Renal cortical epithelial cell (primary cell): ENCODE data around the gene SH3RF3. TPM values are rescaled to one million over a fixed set of nuclear protein-coding genes. Genes with fewer than 3 reads are reported as not detected.

Experiments used
- DNase-seq: peaks from one replicate; pipeline ENCODE4 v3.0.0-alpha.2; 2011; ENCODE audit warnings: low read depth
- total RNA-seq: library from RNA; depleted of rRNA; stranded (reverse); fragments of >200 nt; gene quantifications from 2 replicates; pipeline ENCODE4 v1.2.3, GENCODE V29; 2014

SH3RF3 gene
- total RNA-seq, 1 donor from 2014 or later: 0.40 TPM

- no peak for DNase-seq
Measured at GRCh38 chr2:109497911-109498870, 369.2 kb downstream of the SH3RF3 start.

- DNase-seq: no peak
Measured at GRCh38 chr2:109498906-109499305, 369.9 kb downstream of the SH3RF3 start.

GRCh38 chr2:109499566-109499965 is 370.6 kb downstream of the SH3RF3 start:
- DNase-seq: no peak

DNA sequence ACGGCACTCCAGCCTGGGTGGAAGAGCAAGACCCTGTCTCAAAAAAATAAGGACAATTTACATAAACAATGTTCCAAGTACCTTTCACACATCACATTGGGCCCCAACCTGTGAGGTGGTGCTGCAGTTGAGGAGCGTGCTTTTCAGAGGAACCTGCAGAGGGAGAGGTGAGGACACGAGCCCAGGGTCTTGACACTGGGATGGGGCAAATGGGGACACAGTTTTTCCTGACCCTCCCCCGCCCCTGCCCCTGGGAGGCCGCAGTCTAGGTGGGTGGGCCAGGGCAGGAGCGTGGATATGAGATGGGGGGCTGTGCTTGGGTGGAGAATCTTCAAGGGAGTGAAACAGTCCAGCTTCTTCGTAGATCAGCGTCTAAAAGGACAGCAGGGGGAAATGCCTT is 371.9 kb downstream of the SH3RF3 start:
- no peak for DNase-seq

GRCh38 chr2:109501461-109501860 is 372.5 kb downstream of the SH3RF3 start:
- no peak for DNase-seq

DNA sequence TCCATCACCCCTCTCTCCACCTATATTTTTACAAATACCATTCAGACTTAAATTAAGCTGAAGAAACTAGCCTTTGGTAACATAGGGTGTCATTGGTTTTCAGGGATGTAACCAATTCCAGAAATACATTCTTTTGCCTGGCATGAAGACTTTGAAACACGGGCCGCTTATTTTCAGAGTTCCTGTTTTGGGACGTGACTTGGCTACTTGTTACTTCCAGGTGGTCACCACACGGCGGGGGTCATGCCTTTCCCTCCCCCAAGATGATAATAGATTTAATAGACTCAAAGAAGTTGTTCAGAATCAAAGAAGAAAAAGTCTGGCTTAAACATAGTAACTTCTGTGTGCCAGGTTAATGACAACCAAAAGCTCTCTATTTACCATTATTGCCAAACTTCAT is 374.2 kb downstream of the SH3RF3 start:
- DNase-seq: no peak

GRCh38 chr2:109507217-109507616 is 378.2 kb downstream of the SH3RF3 start:
- no peak for DNase-seq

DNA sequence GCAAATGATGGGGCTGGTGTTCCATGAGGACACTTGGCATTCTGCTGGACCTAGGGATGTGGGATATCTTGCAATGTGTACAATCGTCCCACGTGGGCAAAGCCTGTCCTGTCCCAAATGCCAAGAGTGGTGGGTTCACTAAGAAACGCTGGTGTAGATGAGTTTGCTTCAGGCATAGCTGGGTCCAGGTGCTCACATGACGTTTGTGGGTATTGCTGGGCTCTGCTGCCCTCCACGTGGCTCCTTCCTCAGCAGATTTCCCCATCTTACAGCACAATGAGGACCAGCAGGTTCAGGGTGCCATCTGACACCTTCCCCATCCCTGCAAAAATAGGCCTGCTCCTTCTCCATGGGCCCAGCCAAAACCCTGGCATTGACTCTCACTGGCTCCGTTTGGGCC is 378.8 kb downstream of the SH3RF3 start:
- DNase-seq: no peak

DNA sequence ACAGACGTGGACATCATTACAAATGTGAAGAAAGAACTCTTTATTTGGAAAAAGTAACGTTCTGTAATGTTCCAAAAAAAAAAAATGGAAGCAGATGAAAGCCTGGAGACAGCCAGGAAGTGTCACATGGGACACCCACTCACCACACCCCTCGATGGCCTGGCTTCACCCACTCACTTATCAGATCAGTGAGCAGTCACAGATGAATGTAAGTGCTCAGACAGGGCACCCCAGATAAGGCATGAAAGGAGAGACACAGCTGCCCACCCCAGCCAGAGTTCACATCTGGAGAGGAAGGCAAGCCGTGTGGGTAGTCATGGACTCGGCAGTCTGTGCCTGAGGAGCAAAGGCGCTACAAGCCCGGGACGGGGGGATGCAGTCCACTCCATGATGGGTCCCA is 379.6 kb downstream of the SH3RF3 start:
- DNase-seq: no peak

GRCh38 chr2:109510136-109511028 is 381.4 kb downstream of the SH3RF3 start:
- peak; percentile 59 for DNase-seq

DNA sequence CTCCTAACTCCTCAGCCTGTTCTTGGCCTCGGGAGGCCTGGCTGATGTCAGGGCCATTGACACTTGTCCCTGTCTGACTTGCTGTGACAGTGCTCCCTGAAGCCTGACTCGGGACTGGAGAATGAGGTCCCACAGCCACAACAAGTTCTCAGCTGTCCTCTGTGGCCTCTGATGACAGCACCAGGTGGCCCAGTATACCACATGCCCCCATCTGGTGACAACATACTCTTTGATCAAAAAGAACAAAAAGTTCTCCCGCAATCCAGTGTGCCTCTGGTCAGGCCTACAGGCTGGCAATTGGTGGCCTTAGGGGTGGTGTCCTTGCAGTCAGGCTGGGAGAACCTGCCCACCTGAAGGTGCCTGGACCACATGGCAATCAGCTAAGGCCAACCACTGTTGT is 382.2 kb downstream of the SH3RF3 start:
- DNase-seq: no peak

DNA sequence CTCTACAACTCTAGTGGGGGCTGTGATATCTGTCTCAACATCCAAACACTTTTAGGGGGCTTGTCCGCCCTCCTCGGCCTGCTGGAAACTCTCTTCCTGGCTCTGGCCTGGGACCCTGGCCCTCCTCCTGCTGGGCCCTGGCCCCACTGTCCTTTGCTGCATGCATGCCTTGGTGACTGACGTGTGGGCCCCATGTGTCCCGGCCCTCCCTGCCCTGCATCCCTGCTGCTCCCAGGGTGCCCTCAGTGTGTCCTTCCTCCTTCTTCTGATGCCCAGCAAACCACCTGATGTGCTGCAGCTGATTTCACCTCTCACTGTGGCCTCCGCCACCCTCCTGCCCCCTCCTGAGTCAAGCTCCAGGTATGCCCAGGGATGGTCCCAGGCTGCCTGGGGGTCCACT is 383.1 kb downstream of the SH3RF3 start:
- no peak for DNase-seq

GRCh38 chr2:109513230-109513629 is 384.2 kb downstream of the SH3RF3 start:
- no peak for DNase-seq

- peak; percentile 41 for DNase-seq
Measured at GRCh38 chr2:109513749-109514588, 385.0 kb downstream of the SH3RF3 start.

- no peak for DNase-seq
Measured at GRCh38 chr2:109514857-109515256, 385.9 kb downstream of the SH3RF3 start.

DNA sequence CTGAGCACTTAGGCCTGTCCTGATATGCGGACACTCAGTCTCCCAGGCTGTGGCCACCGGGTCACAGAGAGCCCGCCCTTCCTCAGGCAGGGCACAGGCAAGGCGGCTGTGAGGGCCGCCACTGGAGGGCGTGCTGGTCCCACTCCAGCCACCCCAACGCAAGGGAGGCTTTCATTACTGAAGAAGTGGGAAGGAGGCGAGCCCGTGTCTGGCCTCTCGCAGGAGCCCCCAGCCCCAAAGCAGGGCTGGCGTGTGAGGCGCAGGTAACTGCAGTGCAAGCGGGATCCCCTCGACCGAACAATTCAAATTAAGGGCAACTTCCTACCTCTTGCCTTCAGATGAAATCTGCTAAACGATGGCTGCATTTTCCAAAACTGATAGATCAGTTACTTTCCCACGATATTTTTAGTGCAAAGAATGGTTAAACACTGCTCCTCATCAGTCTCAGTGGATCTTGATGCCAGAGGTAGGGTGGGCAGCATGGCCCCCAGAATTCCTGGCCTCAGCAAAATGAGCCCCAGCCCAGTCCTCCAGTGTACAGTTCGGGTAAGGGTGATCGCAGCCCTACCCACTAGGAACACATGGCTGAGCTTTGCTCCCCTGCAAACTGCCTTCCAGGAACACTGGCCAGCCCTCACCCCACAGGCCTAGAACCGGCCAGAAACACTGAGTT is 387.6 kb downstream of the SH3RF3 start:
- no peak for DNase-seq

DNA sequence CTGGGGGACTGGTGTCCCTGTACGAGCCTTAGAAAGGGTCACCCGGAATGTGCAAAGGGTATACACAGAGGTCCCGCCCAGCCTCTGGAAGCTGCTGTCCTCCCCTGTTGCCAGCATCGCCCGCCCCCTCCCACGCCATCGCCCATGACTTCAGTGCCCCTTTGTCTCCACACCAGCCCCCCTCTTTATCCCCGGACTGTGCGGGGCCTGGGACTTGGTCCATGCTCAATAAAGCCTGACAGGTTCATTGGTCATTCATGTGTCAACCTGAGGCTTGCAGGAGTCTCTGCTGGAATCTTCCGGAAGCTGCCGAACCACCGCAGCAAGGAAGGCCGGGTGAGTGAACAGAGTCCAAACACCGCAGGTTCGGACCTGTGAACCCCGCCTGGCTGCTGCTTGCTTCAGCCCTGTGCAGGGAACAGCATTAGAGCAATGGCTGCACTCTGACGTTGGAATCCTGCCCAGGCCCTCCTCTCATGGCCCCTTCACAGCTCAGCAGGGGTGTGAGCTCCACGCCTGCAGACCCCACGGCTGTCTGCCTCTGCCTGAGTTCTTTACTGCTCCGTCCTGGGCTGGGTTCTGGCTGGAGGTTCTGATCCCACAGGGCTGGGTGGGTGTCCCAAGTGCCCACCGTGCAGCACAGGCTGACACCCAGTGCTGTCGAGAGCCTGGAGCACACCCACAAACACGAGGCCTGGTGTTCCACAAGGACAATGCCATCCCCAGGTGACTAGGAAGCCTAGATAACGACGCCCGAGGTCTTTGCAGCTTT is 388.3 kb downstream of the SH3RF3 start:
- peak; percentile 18 for DNase-seq

DNA sequence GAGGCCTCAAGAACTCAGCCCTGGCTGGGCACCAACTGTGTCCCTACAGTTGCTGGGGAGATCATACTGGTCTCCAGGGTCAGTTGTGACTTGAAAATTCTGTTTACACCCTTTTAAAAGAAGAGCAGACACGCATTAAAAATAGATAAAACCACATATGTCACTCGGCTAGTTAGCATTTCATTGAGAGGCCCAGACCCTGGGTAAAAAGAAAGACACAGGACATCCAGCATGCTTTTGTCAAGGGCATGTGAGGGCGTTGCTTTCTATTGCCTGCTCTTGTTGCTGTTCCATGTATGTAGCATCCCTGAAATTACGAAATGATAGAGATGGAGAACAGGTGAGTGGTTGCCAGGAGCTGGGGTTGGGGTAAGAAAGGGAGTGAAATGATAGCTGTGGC is 390.5 kb downstream of the SH3RF3 start:
- DNase-seq: no peak

DNA sequence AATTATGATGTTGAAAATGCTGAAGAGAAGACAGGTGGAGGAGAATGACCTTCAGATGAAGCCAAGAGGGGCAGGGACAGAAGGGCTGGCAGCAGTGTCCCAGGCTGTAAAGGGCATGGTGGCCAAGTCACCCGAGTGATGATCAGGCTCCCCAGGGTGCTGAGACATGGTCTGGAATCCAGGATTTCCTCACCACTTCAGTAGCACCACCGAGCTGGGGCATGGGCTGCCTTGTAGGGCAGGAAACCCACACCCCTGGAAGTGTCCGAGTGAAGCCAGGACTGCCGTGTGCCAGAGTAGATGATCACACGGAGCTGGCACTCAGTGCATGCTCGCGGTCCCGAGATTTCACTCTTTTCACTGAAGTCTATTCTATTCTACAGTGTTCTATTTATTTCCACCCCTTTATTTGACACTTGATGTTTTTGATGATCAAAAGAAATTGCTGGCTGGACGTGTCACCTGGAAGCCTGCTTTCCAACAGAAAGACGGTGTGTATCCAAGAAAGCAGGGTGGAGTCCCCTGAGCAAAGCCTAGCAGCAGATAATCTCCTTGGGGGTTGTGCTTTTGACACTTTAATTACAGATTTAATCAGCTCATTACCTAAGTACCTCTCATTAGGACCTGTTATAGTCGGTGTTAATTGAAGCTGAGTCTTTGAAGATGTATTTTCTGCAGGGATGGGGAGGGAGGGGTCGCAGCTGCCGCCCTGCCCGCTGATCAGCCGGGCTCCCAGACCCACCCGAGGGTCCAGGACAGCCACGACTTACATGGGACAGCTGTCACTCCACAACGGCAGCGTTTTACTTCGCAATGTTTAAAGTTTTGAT is 392.4 kb downstream of the SH3RF3 start:
- DNase-seq: no peak

GRCh38 chr2:109522063-109522374 is 393.0 kb downstream of the SH3RF3 start:
- DNase-seq: no peak
